ENCODE data around the gene FCER1G.
A peak's percentile ranks its signal among the peaks of the same experiment; 100 is the strongest.

FCER1G gene

DNA sequence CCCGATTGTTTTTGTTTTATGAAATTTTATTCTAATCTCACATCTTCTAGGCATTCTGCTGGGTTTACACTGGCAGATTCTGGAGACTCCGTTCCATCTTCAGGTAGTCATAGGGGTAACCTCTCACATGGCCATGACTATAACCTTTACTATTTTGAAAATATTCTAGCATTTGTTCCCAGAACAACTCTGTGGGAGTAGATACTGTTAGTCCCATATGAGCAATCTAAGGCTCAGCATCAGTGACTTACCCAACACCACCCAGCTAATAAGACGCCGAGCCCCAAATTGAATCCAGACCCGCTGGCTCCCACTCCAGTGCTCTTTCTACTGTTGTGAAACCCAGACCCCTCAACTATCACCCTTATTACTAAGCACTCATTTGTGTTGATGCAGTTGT is 26.1 kb upstream of the FCER1G start:
- DNase-seq, result no peak

DNA sequence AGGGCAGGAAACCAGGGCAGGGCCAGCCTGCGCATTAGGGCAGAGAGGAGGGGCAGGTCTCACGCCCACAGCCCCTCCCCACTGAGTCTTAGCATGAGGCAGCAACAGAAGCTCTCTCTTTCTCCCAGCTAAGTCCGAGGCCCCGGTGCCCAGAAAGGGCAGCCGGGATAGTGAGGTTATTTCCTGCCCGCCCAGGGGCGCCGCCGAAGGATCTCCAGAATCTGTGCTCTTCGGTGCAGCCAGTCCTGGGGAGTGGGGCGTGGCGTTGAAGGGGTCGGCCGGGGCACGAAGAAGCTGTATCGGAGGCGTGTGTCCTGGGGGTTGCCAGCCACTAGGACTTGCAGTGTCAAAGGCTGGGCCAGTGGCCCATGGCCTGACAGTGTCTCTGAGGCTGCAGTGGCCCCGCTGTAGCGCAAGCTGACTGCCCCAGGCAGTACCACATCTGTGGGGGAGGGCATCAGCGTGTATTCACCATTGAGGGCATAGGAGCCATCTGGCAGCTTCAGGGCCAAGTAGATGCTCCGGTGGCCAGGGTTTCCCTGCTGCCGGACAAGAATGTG is 24.1 kb upstream of the FCER1G start:
- DNase-seq, result no peak

DNA sequence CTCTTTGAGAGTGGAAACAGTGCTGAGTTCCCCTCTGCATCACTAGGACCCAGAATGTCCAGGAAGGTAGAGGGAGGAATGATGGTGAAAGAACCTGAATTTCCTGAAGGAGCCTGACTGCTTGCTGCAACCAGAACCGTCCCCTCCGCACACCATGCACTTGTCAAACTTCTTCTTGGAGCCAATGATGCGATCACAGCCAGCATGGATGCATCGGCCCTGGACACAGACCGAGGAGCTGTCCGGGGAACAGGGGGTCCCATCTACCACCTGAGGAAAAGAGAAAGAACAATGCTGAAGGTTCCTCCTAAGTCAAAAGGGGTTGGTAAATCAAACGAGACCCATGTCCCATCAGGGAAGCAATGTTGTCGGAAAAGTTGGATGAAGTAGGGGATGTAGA is 23.1 kb upstream of the FCER1G start:
- no peak for DNase-seq

DNA sequence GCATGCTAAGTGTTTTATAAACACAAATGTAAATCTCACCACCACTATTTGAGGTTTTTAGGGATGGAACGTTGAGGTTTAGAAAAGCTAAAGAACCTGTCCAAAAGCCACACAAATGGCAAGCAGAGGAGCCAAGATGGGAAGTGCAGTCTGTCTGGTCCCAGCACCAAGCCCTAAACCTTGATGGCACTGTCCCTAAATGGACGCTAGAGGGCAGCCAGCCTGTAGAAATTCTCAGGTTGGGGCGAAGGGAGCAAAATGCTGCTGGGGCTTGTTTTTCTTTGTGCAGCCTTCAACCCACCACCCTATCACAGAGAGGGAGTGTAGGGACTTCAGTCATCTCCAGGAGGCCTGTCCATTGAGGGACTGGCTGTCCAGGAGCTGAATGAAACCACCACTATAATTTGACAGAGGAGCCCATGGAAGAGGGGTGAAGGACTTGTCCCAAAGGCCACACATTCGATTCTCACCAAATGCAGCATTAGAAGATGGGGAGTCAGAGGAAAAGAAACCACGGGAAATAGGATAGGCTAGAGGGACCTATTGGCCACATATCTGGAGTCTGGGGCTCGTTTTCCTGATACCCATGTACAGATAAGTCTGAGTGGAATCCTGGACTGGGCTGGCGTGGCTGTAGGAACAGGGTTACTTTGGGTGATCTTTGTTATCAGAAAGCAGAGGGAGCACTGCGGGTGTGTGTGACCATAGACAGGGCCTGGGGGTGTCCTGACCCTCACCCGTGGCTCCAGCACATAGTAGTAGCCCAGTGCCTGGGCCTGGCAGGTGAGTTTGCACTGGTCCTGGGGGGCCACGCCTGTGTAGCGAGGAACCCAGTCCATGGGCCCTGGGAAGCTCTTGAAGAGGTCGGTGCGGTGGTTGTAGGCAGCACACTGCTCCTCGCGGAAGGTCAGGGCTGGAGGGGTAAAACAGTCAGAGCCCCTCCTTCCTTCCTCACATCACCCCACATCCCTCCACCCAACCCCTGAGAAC is 22.3 kb upstream of the FCER1G start:
- peak; percentile 80 to 84 for DNase-seq

DNA sequence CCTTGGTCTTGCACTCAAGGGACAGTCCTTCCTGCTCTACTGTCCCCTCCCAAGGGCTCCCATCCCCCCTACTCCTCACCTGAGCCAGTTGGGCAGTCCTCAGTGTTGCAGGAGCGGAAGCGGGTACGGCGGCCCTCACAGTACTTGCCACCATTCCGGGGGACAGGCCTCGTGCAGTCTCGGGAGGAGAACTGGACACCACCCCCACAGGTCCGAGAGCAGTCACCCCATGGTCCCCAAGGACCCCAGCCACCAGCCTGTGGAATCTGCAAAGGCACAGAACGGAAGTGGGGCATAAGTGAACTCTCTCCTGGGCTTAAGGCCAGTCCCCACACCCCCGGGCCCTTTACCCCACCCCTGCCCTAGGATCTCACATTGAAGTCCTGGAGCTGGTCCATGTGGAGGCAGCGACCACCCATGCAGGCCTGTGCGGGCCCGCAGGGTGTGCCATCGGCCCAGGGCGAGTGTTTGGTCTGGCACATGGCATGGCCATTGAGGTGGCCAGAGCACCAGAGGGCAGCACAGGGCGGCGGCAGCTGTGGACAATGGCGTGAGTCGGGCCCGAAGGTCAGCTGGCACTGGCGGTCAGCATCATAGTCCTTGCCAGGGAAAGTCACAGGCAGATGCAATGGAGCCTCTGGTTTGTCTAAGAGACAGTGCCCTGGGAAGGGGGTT is 21.4 kb upstream of the FCER1G start:
- no peak for DNase-seq

DNA sequence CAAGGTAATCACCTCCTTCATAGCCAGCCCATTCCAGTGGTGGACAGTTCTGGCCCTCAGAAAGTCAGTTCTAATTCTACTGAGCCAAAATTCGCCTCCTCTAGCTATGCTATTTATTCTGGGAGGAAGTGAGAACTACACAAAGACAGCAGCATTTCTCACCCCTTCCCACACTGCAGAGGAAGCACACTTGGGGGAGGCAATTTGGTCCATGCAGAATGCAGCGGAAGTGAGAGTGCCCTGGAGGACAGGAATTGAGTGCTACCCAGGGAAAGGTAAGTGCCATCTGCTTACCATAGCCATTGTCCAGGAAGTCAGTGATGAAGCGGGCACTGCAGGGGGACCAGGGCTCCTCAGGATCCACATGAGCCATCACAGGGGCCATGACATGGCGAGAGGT is 19.9 kb upstream of the FCER1G start:
- DNase-seq, result no peak

DNA sequence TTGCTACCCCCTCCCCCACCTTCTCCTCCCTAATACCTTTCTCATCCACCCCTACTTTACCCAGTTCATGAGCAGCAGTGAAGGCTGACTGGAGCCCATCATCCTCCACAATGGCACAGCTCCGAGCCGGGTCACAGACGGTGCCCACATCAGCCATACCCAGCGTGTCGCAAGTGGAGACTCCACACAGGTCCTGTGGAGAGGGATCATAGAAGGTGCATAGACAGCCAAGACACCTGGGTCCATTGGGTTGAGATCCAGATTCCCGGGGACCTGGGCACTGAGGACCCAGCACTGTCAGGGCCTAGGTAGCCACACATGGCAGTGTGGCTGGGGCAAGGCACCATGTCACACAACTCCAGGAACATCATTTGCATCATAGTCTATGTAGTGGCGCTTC is 19.0 kb upstream of the FCER1G start:
- DNase-seq, result no peak

DNA sequence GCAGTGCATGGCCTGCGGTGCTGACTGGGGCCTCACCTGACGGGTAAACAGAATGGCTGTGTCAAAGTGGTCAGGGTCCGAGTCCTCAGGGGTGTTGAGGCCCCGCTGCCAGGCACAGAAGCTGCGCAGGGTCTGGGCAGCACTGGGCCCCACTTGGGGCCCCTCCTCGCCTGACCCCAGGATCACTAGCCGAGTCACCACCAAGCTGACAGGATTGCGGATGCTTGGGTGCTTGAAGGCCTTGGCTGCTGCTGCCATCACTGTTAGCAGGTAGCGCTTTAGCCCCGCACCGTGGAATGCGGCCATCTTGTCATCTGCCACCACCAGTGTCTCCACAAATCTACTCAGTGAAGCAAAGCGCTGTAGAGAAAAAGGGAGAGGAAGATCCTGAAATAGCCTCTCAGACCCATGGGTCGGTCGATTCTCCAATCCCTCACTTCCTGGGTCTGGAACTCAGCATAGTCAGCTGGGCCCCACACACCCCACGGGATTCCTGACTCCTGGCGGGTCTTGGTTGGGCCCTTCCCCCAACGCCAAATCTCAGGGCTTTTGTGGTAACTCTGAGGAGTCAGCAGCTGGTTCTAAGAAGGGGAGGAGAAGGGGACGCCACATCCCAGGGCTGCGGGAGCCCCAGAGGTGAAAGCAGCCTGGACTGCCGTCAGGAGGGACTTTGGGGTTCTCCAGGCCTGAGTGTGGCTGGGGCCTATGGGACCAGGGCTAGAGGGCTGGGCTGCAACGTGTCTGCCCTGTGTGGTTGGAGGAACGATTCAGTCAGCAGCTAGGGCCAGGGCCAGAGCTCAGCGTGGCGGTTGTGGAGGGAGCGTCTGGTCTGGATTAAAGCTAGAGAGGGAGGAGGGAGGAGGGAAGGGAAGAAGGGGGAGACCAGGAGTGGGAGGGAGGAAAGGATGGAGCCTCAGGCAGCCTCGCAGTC is 18.3 kb upstream of the FCER1G start:
- DNase-seq, result no peak

DNA sequence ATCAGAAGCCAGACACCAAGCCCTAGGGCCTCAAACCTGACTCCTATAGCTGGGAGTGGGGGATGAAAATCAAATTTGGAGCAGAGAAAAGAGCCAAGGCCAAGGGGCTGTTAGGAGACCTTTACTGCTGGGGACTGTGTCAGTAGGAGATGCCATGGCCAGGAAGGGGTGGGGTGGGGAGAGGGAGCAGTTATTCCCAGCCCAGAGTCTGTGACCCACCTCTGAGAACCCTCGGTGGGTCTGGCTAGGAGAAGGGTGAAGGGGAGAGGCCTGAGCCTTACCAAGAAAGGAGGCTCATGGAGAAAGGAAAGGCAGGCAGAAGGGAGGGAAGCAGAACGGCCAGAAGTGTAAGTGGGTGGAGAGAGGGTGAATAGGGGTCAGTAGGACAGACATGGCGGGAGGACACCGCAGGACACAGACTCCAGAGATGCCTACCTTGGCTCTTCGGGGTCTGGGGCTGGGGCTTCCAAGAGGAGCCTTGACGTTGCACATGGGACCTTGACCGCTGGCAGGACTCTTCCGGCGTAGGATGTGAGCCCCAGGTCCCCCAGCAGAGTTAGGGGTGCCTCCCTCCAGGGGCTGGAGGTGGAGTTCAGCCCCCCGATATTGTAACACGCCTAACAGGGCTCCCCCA is 17.4 kb upstream of the FCER1G start:
- no peak for DNase-seq

DNA sequence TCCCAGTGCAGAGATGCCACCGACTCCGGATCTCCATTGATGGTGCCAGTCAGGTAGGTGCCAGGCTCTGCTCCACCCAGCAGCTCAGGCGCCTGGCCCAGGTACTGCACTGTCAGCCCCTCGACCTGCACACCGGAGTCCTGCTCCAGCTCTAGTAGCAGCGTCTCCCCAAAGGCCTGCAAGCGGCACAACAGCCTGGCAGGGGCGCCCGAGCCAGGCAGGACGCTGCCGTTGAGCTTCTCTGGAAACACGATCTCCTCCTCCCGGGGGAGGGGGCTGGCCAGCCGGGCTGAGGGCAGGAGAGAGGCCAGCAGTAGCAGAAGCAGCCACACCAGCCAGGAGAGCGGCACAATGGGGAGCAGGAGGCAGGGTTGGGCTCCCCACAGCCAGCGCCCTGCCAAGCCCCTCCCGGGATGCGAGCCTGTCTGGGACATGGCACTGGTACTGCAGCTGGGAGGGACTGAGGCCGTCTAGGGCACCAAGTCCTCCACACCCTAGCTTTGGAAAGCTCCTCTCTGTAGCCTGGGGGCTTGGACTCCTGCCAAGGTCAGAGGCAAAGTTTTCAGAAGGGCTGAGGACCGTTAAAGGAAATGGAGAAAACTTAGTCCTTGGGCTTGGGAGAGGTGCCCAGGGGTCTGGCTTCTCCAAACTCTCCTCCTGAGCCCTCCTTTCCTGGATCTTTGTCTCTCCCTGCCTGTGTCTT is 16.8 kb upstream of the FCER1G start:
- DNase-seq, result no peak

DNA sequence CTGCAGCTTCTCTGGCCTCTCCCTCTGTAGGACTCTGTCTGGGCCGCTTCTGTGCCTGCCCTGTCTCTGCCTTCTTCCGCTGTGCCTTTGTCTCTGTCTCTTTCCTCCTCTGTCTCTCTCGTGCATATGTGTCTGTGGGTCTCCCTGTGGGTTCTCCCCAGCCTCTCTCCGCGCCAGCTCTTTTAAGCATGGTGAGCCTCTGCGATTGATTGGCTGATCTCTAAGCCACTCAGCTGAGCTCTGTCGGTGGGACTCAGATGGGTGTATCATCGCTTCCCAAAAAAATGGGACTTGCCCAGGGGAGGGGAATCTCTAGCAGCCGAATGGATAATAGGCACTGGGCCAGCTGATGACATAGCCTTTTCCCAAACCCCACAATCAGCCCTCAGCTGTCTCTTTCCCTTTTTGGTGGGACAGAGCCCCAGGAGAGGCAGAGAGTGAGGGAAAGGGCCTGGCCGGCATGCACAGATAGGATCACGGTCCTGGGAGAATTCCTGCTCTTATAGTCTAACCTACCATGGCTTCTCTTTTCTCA is 16.1 kb upstream of the FCER1G start, which contains the start of gene ADAMTS4:
TSS of gene ADAMTS4 (minus strand) at position 158 of the 535 bp plus-strand sequence. CDS start 427 bp downstream, outside the sequence.
- DNase-seq, result no peak

DNA sequence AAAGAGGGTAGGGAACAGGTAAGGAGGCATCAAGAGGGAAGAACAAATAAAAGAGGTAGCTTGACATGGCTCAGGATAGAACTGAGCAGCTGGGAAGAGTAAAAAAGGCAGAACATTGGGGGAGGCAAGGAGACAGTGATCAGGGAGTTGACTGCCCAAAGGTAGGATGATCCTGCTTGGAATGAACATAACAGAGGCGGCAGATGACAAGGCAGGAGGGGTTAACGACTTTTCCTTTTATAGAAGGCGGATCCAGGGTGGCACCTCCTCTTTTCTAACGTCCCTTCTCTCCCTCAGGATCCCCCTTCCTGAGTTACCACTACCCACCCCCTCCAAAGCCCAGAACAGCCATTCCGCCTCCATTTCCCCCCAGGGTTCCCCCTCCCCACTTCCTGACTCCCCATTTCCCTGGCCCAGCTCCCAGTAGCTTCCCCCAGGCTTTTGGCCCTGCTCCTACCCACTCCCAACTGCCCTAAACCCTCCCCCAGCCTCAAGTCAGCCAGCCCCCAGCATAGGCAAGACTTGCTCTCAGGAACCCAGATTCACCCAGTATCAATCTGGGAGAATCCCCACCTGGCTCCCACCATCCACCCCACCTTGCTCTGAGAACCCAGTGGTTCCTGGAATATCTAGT is 15.5 kb upstream of the FCER1G start:
- no peak for DNase-seq

DNA sequence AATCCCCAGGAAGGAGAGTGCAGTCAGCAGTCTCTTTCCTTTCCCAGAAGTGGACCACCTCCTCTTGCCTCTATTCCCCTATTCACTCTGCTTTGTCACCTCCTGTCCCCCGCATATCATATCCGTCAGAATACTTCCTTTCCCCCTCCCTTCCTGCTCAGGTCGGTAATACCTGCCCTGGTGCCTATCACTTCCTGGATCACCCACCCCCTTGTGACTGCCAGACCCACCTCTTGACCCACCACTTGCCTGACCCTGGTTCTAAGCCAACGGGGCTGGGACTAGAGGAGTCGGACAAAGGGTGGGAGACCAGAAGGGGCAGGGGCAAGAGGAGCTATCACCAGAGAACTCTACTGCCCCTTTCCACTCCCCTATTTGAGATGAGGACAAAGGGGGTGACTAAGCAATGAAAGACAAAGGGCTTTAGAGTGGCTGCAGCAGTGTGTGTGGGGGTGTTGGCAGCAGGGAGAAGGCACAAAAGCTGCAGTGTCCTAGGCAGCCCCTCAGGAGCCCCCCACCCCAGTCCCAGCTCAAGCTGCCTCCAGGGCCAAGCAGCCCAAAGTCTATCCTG is 14.6 kb upstream of the FCER1G start:
- peak in 1 of 2 donors; percentile 53 for DNase-seq

DNA sequence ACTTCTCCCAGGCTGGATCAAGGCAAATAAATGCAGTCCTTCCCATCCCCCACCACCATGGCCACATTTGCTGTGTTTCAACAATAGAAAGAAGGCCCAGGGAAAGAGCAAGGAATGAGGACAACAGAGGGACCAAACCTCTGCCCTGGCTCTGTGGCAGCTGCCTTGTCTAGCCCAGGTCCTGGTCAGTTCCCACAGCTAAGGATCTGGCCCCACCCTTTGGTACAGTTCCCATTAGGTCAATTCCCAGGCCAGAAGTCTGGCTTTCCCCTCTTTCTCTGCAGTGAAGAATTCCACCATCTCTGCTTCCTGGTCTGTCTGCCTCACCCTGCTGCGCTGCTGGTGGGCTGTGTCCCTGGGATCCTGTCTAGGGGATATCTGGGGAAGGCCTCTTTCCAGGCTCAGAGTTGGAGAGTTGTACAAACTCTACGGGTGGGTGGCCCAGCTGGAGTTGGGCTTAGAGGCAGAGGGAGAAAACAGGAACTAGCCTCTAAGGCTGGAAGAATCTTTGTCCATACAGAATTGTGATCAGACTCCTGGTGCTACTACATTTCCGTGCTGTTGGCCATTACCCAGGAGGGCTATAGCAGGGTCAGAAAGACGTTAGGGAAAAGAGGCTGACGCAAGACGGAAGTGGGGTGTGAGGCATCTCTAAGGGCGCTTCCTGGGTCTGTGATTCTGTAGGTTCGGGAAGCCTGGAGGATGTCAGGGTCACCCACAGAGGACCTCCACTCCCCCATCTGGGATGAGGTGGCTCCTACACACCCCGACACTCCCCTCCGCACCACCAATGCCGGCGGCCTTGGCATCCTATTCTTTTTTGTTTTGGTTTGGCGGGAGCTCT is 13.9 kb upstream of the FCER1G start:
- no peak for DNase-seq

DNA sequence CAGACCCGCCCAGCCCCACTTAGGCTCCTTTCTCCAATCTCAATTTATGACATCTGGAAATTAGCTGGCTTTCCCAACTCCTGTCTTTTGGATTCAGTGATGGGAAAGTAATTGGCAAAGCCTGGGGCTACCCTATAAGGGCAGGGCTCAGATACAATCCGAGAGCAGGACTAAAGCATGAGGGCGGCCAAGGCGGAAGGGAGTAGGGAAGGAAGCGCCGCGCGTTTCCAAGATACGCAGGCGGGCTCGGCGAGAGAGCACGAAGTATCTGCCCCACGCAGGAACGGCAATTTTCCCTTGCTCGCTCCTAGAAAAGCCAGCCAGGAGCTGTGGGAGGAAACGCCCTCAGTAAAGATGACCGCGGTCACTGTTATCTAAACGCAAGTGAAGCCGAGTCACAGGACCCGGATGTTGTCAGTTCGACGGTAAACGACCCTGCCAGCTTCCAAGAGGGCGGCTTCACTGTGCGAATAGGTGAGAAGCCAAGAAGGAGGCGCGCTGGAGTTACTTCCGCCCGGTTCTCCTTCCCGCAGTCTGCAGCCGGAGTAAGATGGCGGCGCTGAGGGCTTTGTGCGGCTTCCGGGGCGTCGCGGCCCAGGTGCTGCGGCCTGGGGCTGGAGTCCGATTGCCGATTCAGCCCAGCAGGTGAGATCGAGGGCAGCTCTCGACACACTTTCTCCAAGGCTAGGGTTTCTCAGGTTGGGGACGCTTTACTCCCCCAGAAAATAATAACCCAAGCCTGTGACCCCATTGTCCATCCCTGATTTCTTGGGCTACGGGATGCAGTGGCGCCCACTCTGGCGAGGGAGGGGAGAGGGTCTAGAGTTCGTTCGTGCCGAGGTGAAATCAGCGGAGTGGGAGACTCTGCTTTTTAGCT is 13.0 kb upstream of the FCER1G start, which contains the start of gene NDUFS2:
TSS of gene NDUFS2 (plus strand) at position 532 of the 877 bp plus-strand sequence. CDS start at position 551, 19 bp downstream.
- DNase-seq, result peak; percentile 98

DNA sequence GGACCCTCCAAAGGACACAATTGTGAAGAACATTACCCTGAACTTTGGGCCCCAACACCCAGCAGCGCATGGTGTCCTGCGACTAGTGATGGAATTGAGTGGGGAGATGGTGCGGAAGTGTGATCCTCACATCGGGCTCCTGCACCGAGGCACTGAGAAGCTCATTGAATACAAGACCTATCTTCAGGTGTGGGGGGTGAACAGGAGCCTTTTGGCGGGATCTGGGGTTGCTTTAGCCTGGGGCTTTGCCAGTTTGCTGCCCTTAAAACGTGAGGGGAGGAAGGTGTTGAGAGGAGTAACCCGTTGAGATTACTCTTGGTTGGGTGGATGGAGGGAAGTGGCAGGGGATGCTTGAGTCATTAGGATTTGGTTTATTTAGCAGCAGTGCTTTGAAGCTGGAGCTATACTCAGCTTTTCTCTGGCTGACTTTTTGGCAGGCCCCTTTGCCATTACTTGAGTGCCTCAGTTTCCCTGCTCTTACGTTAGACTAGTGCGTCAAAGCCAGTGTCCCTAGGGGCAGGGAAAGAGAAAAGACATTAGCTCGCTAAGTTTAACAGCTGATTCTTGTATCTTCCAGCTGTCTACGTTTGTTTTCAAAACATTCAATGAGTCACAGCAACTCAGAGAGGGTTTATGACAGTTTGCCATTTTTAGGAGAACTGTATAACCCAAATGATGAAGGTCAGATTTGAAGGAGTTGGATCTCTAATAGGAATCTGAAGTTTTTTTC is 8.5 kb upstream of the FCER1G start:
- no peak for DNase-seq

DNA sequence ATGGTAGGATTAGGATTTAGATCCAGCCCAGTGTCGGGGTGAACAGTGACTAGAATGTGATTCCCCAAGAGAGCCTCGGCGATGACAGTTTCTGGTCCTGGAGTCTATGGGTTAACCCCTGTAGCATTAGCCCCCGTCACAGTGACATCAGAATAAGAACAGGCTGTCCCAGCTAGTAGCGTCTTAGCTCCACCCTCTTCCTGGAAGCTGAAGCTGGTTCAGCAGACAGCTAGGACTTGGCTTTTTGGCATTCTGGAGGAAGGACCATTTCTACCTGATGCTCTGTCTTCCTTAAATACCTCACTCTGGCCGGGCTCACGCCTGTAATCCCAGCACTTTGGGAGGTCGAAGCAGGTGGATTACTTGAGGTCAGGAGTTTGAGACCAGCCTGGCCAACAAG is 7.9 kb upstream of the FCER1G start:
- no peak for DNase-seq
